Neural cell (in vitro differentiated cells): ENCODE data around the gene TTC39A. TPM values are rescaled to one million over a fixed set of nuclear protein-coding genes. Genes with fewer than 3 reads are reported as not detected.

Source experiments
- H2AFZ ChIP-seq: fragments of 200-600, 300-800 bp; sonication (generic), shearing (Covaris generic); 2 replicates; pipeline ENCODE4 v1.6.0; 2014; ENCODE audit warnings: low read depth, mild to moderate bottlenecking, antibody characterized with exemption, low read length, moderate library complexity
- H3F3A ChIP-seq: fragments of 200-600 bp; shearing (Covaris generic); 2 replicates; pipeline ENCODE4 v1.6.1; 2016; ENCODE audit warnings: mild to moderate bottlenecking, moderate library complexity, mixed read lengths, antibody characterized with exemption, low read length; ENCODE audit not compliant: insufficient read depth, poor library complexity, severe bottlenecking
- H3K27ac ChIP-seq: fragments of 200-600, 300-800 bp; sonication (generic), shearing (Covaris generic); 2 replicates; pipeline ENCODE4 v1.5.1; 2014; ENCODE audit warnings: mild to moderate bottlenecking, low read length, moderate library complexity
- H3K27me3 ChIP-seq: fragments of 300-800, 200-600 bp; sonication (generic), shearing (Covaris generic); 2 replicates; pipeline ENCODE4 v1.6.0; 2014; ENCODE audit warnings: mild to moderate bottlenecking, low read depth, low read length, moderate library complexity; ENCODE audit not compliant: insufficient read depth
- H3K36me3 ChIP-seq: fragments of 300-800, 200-600 bp; sonication (generic), shearing (Covaris generic); 2 replicates; pipeline ENCODE4 v1.5.1; 2014; ENCODE audit warnings: mild to moderate bottlenecking, antibody characterized with exemption, low read length, moderate library complexity; ENCODE audit not compliant: insufficient read depth
- H3K4me2 ChIP-seq: fragments of 300-800, 200-600 bp; sonication (generic), shearing (Covaris generic); 2 replicates; pipeline ENCODE4 v1.6.0; 2014; ENCODE audit warnings: mild to moderate bottlenecking, low read length
- H3K4me3 ChIP-seq: fragments of 300-800, 200-600 bp; sonication (generic), shearing (Covaris generic); 2 replicates; pipeline ENCODE4 v1.5.1; 2014; ENCODE audit warnings: mild to moderate bottlenecking, low read length, moderate library complexity
- H3K79me2 ChIP-seq: fragments of 200-600 bp; shearing (Covaris generic); replicated peaks from 2 replicates; pipeline ENCODE4 v1.6.0; 2014; ENCODE audit warnings: mild to moderate bottlenecking, low read length, moderate library complexity; ENCODE audit not compliant: insufficient read depth
- H3K9ac ChIP-seq: fragments of 300-800, 200-600 bp; sonication (generic), shearing (Covaris generic); 2 replicates; pipeline ENCODE4 v1.6.1; 2016; ENCODE audit warnings: mild to moderate bottlenecking, low read length, mixed read lengths
- H3K9me2 ChIP-seq: fragments of 200-600 bp; shearing (Covaris generic); 2 replicates; pipeline ENCODE4 v1.6.1; 2016; ENCODE audit warnings: mild to moderate bottlenecking, low read length, mixed read lengths; ENCODE audit not compliant: insufficient read depth
- H3K9me3 ChIP-seq: fragments of 200-600, 300-800 bp; sonication (generic), shearing (Covaris generic); 2 replicates; pipeline ENCODE4 v1.6.1; 2016; ENCODE audit warnings: mild to moderate bottlenecking, mixed run types, low read length, moderate library complexity, mixed read lengths
- H4K20me1 ChIP-seq: fragments of 200-600 bp; shearing (Covaris generic); 2 replicates; pipeline ENCODE4 v1.6.1; 2016; ENCODE audit warnings: mild to moderate bottlenecking, mixed run types; ENCODE audit not compliant: insufficient read depth
- CTCF ChIP-seq: fragments of 450-650 bp; IDR thresholded peaks from 2 replicates; pipeline ENCODE4 v1.5.1; 2014; ENCODE audit warnings: antibody characterized with exemption, mild to moderate bottlenecking, moderate library complexity; ENCODE audit not compliant: poor library complexity, severe bottlenecking
- EP300 ChIP-seq: fragments of 450-650 bp; conservative IDR thresholded peaks from 2 replicates; pipeline ENCODE4 v1.6.1; 2014; ENCODE audit warnings: antibody characterized with exemption, mild to moderate bottlenecking, moderate library complexity; ENCODE audit not compliant: poor library complexity, severe bottlenecking
- EZH2 ChIP-seq: fragments of 200-600, 300-800 bp; shearing (Covaris generic), sonication (generic); IDR thresholded peaks from 2 replicates; pipeline ENCODE4 v1.6.1; 2014; ENCODE audit warnings: antibody characterized with exemption, low read length, borderline replicate concordance, mild to moderate bottlenecking; ENCODE audit not compliant: insufficient read depth, poor library complexity, severe bottlenecking
- MXI1 ChIP-seq: fragments of 450-650 bp; conservative IDR thresholded peaks from 2 replicates; pipeline ENCODE4 v1.6.1; 2014; ENCODE audit warnings: antibody characterized with exemption, mild to moderate bottlenecking; ENCODE audit not compliant: poor library complexity, severe bottlenecking
- POLR2AphosphoS5 ChIP-seq: IDR thresholded peaks from 2 replicates; pipeline ENCODE4 v1.6.1; 2012
- RAD21 ChIP-seq: fragments of 450-650 bp; conservative IDR thresholded peaks from 2 replicates; pipeline ENCODE4 v1.6.1; 2014; ENCODE audit warnings: antibody characterized with exemption, mild to moderate bottlenecking, moderate library complexity
- REST ChIP-seq: IDR thresholded peaks from 2 replicates; pipeline ENCODE4 v1.6.1; 2012; ENCODE audit warnings: borderline replicate concordance
- SMC3 ChIP-seq: fragments of 450-650 bp; conservative IDR thresholded peaks from 2 replicates; pipeline ENCODE4 v1.6.1; 2014; ENCODE audit warnings: antibody characterized with exemption, mild to moderate bottlenecking, moderate library complexity; ENCODE audit not compliant: poor library complexity
- TAF1 ChIP-seq: IDR thresholded peaks from 2 replicates; pipeline ENCODE4 v1.6.1; 2012; ENCODE audit warnings: low read depth
- polyA plus RNA-seq: library from polyadenylated mRNA; depleted of rRNA; stranded (reverse); fragments of >200 nt; gene quantifications from 2 replicates; pipeline ENCODE4 v1.2.3, GENCODE V29; 2014

The TTC39A gene
- polyA plus RNA-seq, 1 donor from 2014 or later, result 1.1 TPM

GRCh38 chr1:51349862-51350261 is 19.5 kb upstream of the TTC39A start:
- no peak overlapping the region for H3K27ac ChIP-seq
- no peak overlapping the region for H3K4me3 ChIP-seq

GRCh38 chr1:51348147-51348527 is 17.8 kb upstream of the TTC39A start:
- Histone ChIP-seq H4K20me1 (no peaks in the 10 kb centered on the region), H3K4me2 (no peak overlapping the region), H3K79me2 (no peaks in the 10 kb centered on the region), H3K27me3 (peaks cover 28% of the 10 kb centered on the region), H2AFZ (no peak overlapping the region), H3K9me3 (no peaks in the 10 kb centered on the region), H3F3A (no peaks in the 10 kb centered on the region), H3K27ac (no peak overlapping the region), H3K9me2 (no peaks in the 10 kb centered on the region), H3K4me3 (no peak overlapping the region), H3K36me3 (no peaks in the 10 kb centered on the region), H3K9ac (no peak overlapping the region)
- TF ChIP-seq CTCF, result no peak

More at GRCh38 chr1:51349862-51350261, 19.5 kb upstream of the TTC39A start:
- Histone ChIP-seq H3F3A (no peaks in the 10 kb centered on the region), H3K79me2 (no peaks in the 10 kb centered on the region), H4K20me1 (no peaks in the 10 kb centered on the region), H3K36me3 (no peaks in the 10 kb centered on the region), H3K9me3 (no peaks in the 10 kb centered on the region), H3K27me3 (peaks cover 11% of the 10 kb centered on the region), H2AFZ (no peak overlapping the region), H3K9me2 (no peaks in the 10 kb centered on the region), H3K4me2 (no peak overlapping the region), H3K9ac (no peak overlapping the region)
- TF ChIP-seq EP300, result no peak
- TF ChIP-seq REST, result no peak
- TF ChIP-seq POLR2AphosphoS5, result no peak
- no peak for TF ChIP-seq MXI1
- no peak for TF ChIP-seq EZH2
- no peak for TF ChIP-seq SMC3
- TF ChIP-seq TAF1, result no peak
- no peak for TF ChIP-seq CTCF
- TF ChIP-seq RAD21, result no peak
